Sigmoid colon (tissue), 4 donors: ENCODE results near the gene LSM14B.

ENCODE experiments used
- EP300 ChIP-seq, 4 donors: sonication (generic); formaldehyde crosslinking; IDR thresholded peaks; one replicate each; pipeline ENCODE4 v1.6.1; 2017; ENCODE audit warnings: antibody characterized with exemption in 4 of 4
- POLR2A ChIP-seq, 2 donors: fragments of 450-650 bp; IDR thresholded peaks; one replicate each; pipeline ENCODE4 v1.6.1; 2016; ENCODE audit warnings: antibody characterized with exemption in 2 of 2, mild to moderate bottlenecking in 2 of 2, moderate library complexity in 2 of 2
- POLR2AphosphoS5 ChIP-seq, 4 donors: sonication (generic); formaldehyde crosslinking; IDR thresholded peaks; one replicate each; pipeline ENCODE4 v1.6.1; 2017; ENCODE audit warnings: antibody characterized with exemption in 4 of 4
- TF ChIP-seq, protein P1 (sequence below), 4 experiments: fragments of 450-650 bp in 3 of 4; fragments of 200-600 bp in 1 of 4; IDR thresholded peaks; one replicate each; pipeline ENCODE4 v1.5.1; 2016 to 2019; ENCODE audit warnings: antibody characterized with exemption in 4 of 4, mild to moderate bottlenecking in 3 of 4, moderate library complexity in 2 of 4

DNA sequence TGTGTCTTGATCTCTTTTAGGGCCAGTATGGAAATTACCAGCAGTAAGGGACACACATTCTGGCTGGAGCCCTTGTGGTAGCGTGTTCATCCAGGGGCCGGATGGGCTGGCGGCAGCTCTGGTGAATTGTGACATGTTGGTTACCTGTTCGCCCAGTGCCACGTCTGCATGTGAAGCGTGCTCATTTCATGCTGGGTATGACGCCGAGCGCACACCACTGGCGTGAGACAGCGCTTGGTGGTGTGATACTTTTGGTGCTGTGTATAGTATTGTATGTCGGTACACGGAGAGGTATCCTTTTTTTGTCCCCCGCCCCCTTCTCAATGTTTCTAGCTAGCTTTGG is 56.9 kb downstream of the LSM14B start:
- TF ChIP-seq, protein P1, sequence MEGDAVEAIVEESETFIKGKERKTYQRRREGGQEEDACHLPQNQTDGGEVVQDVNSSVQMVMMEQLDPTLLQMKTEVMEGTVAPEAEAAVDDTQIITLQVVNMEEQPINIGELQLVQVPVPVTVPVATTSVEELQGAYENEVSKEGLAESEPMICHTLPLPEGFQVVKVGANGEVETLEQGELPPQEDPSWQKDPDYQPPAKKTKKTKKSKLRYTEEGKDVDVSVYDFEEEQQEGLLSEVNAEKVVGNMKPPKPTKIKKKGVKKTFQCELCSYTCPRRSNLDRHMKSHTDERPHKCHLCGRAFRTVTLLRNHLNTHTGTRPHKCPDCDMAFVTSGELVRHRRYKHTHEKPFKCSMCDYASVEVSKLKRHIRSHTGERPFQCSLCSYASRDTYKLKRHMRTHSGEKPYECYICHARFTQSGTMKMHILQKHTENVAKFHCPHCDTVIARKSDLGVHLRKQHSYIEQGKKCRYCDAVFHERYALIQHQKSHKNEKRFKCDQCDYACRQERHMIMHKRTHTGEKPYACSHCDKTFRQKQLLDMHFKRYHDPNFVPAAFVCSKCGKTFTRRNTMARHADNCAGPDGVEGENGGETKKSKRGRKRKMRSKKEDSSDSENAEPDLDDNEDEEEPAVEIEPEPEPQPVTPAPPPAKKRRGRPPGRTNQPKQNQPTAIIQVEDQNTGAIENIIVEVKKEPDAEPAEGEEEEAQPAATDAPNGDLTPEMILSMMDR (IDR thresholded peaks at IDR 0.05), result no peak
- no peak for TF ChIP-seq POLR2AphosphoS5 (IDR thresholded peaks at IDR 0.05)
- no peak for TF ChIP-seq POLR2A (IDR thresholded peaks at IDR 0.05)
- TF ChIP-seq EP300 (IDR thresholded peaks at IDR 0.05), result no peak
